WTC11 (cell line): ENCODE data around the gene CAMTA1. TPM values are rescaled to one million over a fixed set of nuclear protein-coding genes. Genes with fewer than 3 reads are reported as not detected.

Experiments
- ATAC-seq: fragments of 200-7000 bp; cut with Tn5 transposase; 2 replicates; pipeline ENCODE4 v1.10.0; 2021; ENCODE audit warnings: mild to moderate bottlenecking, moderate library complexity
- CTCF ChIA-PET: fragments of 300-600 bp; sonication (Branson Sonifier 250); formaldehyde crosslinking; loops from one replicate; lab custom pipeline; 2021; ENCODE audit warnings: antibody characterized with exemption; lab: Charles Lee
- POLR2A ChIA-PET: fragments of 350-600 bp; sonication (Branson Sonifier 250); formaldehyde crosslinking; loops from one replicate; lab custom pipeline; 2021; ENCODE audit warnings: antibody characterized with exemption; lab: Charles Lee
- DNase-seq: peaks from one replicate; pipeline ENCODE4 v3.0.0; 2021; ENCODE audit warnings: low spot score
- H3K27ac Mint-ChIP-seq: 2 replicates; pipeline ENCODE4 v1.8.0; 2021; ENCODE audit warnings: mixed read lengths
- H3K27me3 Mint-ChIP-seq: 2 replicates; pipeline ENCODE4 v1.8.0; 2021; ENCODE audit warnings: low read depth, mild to moderate bottlenecking, moderate library complexity, mixed read lengths
- H3K36me3 Mint-ChIP-seq: 2 replicates; pipeline ENCODE4 v1.8.0; 2021; ENCODE audit warnings: mixed read lengths
- H3K4me1 Mint-ChIP-seq: 2 replicates; pipeline ENCODE4 v1.8.0; 2022; ENCODE audit warnings: mixed read lengths
- H3K4me3 Mint-ChIP-seq: 2 replicates; pipeline ENCODE4 v1.8.0; 2021; ENCODE audit warnings: mild to moderate bottlenecking, moderate library complexity, mixed read lengths
- H3K9me3 Mint-ChIP-seq: 2 replicates; pipeline ENCODE4 v1.8.0; 2021; ENCODE audit warnings: mixed read lengths
- ATF2 ChIP-seq: sonication (generic); formaldehyde crosslinking; IDR thresholded peaks from 2 replicates; pipeline ENCODE4 v1.8.1; 2022; ENCODE audit warnings: low read depth, missing genetic modification reagents, borderline replicate concordance
- HMGA2 ChIP-seq: fragments of 250-450 bp; sonication (Bioruptor Pico); IDR thresholded peaks from 2 replicates; pipeline ENCODE4 v1.4.0; 2021; ENCODE audit warnings: mild to moderate bottlenecking, moderate library complexity
- MYBL2 ChIP-seq: sonication (generic); formaldehyde crosslinking; IDR thresholded peaks from 2 replicates; pipeline ENCODE4 v1.8.1; 2023; ENCODE audit warnings: mild to moderate bottlenecking, moderate library complexity, missing genetic modification reagents
- NFYB ChIP-seq: sonication (generic); formaldehyde crosslinking; conservative IDR thresholded peaks from 2 replicates; pipeline ENCODE4 v1.8.0; 2022; ENCODE audit warnings: low read depth, missing genetic modification reagents
- NR1H2 ChIP-seq: sonication (generic); formaldehyde crosslinking; IDR thresholded peaks from 2 replicates; pipeline ENCODE4 v1.9.0; 2021; ENCODE audit warnings: mild to moderate bottlenecking, moderate library complexity, missing genetic modification reagents
- USF2 ChIP-seq: sonication (generic); formaldehyde crosslinking; IDR thresholded peaks from 2 replicates; pipeline ENCODE4 v1.8.1; 2023; ENCODE audit warnings: mild to moderate bottlenecking, missing genetic modification reagents, moderate library complexity
- ZMAT4 ChIP-seq: fragments of 250-450 bp; sonication (Bioruptor Pico); IDR thresholded peaks from 2 replicates; pipeline ENCODE4 v1.9.0; 2021; ENCODE audit warnings: mild to moderate bottlenecking
- ZNF121 ChIP-seq: sonication (generic); formaldehyde crosslinking; IDR thresholded peaks from 2 replicates; pipeline ENCODE4 v1.8.0; 2023; ENCODE audit warnings: missing genetic modification reagents
- ZNF138 ChIP-seq: sonication (generic); formaldehyde crosslinking; conservative IDR thresholded peaks from 2 replicates; pipeline ENCODE4 v1.8.1; 2022; ENCODE audit warnings: mild to moderate bottlenecking, moderate library complexity, missing genetic modification reagents
- ZNF232 ChIP-seq: sonication (generic); formaldehyde crosslinking; IDR thresholded peaks from 2 replicates; pipeline ENCODE4 v1.8.0; 2022; ENCODE audit warnings: mild to moderate bottlenecking, missing genetic modification reagents
- ZNF416 ChIP-seq: fragments of 250-450 bp; sonication (Bioruptor Pico); IDR thresholded peaks from 2 replicates; pipeline ENCODE4 v1.9.0; 2021; ENCODE audit warnings: mild to moderate bottlenecking, inconsistent platforms
- ZNF425 ChIP-seq: fragments of 250-450 bp; sonication (Bioruptor Pico); conservative IDR thresholded peaks from 2 replicates; pipeline ENCODE4 v1.9.0; 2021; ENCODE audit warnings: mild to moderate bottlenecking
- ZNF532 ChIP-seq: fragments of 250-450 bp; sonication (Bioruptor Pico); IDR thresholded peaks from 2 replicates; pipeline ENCODE4 v1.9.0; 2021; ENCODE audit warnings: mild to moderate bottlenecking, borderline replicate concordance
- ZSCAN18 ChIP-seq: fragments of 250-450 bp; sonication (Bioruptor Pico); IDR thresholded peaks from 2 replicates; pipeline ENCODE4 v2.1.2; 2022; ENCODE audit warnings: mild to moderate bottlenecking, moderate library complexity
- total RNA-seq: library from RNA; stranded (reverse); gene quantifications from 3 replicates; pipeline ENCODE4 v1.2.3, GENCODE V29; 2021

CAMTA1 gene
- total RNA-seq, 1 experiment from 2014 or later, result 86.4 TPM

- Mint-ChIP-seq H3K4me1 (no peaks in the 10 kb centered on the region), H3K27me3 (no peaks in the 10 kb centered on the region), H3K27ac (no peak overlapping the region), H3K36me3 (no peaks in the 10 kb centered on the region), H3K4me3 (no peak overlapping the region), H3K9me3 (no peaks in the 10 kb centered on the region)
- no peak for ATAC-seq
- CTCF ChIA-PET, result interaction anchor here (0.7 to 1.0 kb wide), 3 partner anchors 9 to 62 kb away, joined by 3 read pairs; no protein-coding TSS in a partner anchor
- no peak for DNase-seq
- TF ChIP-seq ZNF232 (CRISPR knock-in tag), result no peak
- no peak for TF ChIP-seq USF2 (CRISPR knock-in tag)
- TF ChIP-seq NR1H2 (CRISPR knock-in tag), result no peak
- TF ChIP-seq ZNF138 (CRISPR knock-in tag), result no peak
- no peak for TF ChIP-seq ATF2 (CRISPR knock-in tag)
- TF ChIP-seq ZNF425, result no peak
- no peak for TF ChIP-seq ZMAT4 (CRISPR knock-in tag)
- no peak for TF ChIP-seq HMGA2 (CRISPR knock-in tag)
- TF ChIP-seq ZNF532 (CRISPR knock-in tag), result no peak
- TF ChIP-seq ZSCAN18 (CRISPR knock-in tag), result no peak
- TF ChIP-seq MYBL2 (CRISPR knock-in tag), result no peak
- TF ChIP-seq NFYB (CRISPR knock-in tag), result no peak
- TF ChIP-seq ZNF121 (CRISPR knock-in tag), result no peak
- TF ChIP-seq ZNF416 (CRISPR knock-in tag), result no peak
- TF ChIP-seq, all 79 proteins: peak for 0
- POLR2A ChIA-PET, result no interaction called here
Measured at GRCh38 chr1:7006996-7007871, 222.0 kb downstream of the CAMTA1 start.
